ENCODE measurements around the gene MND1. TPM values are rescaled to one million over a fixed set of nuclear protein-coding genes. Genes with fewer than 3 reads are reported as not detected.

Gene MND1
- total and polyA plus RNA-seq, 2 of the 8 experiments (the other 6 are each of a cell fraction or from before 2014, with no cell fraction given), result 4.4 to 26.2 TPM

DNA sequence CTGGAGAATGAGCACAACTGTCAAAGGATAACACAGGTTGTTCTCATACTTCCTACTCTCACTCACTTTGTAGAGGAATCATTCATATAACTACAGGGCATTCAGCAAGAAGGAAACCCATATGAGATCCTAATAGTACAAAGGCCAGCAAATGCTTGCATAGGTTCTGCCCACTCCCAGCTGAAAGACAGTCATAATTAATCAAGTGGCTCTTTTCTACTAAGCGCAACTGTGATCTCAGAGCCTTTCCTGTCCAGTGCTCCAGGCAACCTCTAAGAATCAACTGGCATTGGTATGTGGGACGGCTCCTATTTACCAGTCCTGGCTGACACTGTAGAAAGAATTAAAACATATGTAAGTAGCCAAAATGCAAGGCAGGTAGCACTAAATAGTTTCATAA, 18.9 kb upstream of the MND1 start:
- CTCF ChIA-PET (ENCODE audit: partially characterized antibody), result interaction anchor here (0.7 kb wide), 1 partner anchor 9 kb away, joined by 3 read pairs; no protein-coding TSS in a partner anchor
- H3K14ac ChIP-seq (ENCODE audit: insufficient read length), result no peak overlapping the region

More for the DNA sequence above, 18.9 kb upstream of the MND1 start:
- POLR2A ChIA-PET (ENCODE audit: partially characterized antibody), result no interaction called here
- FAIRE-seq (no peak), DNase-seq (ENCODE audit: low read depth in 1 of 2, low spot score in 2 of 2) (no peak)
- Histone ChIP-seq H4K5ac (ENCODE audit: insufficient read length, low read depth, low read length) (no peak overlapping the region), H3K4me1 (replicated peaks in 1 of 4; ENCODE audit: control insufficient read depth in 3 of 4, insufficient read depth in 4 of 4, low read length in 3 of 4) (no peaks in the 10 kb centered on the region), H2AK5ac (ENCODE audit: low read depth, low read length) (no peak overlapping the region), H3K4me3 (ENCODE audit: extremely low read depth in 1 of 4, insufficient read depth in 2 of 4, low read depth in 3 of 4, low read length in 4 of 4) (no peak overlapping the region), H2BK120ac (replicated peaks; ENCODE audit: low read depth, low read length) (no peak overlapping the region), H3K56ac (replicated peaks; ENCODE audit: insufficient read length, low read depth, low read length) (no peak overlapping the region), H2BK15ac (ENCODE audit: low read length) (no peak overlapping the region), H3K9ac (replicated peaks in 1 of 4; ENCODE audit: extremely low read depth in 1 of 4, low read depth in 3 of 4, low read length in 3 of 4) (no peak overlapping the region), H4K8ac (ENCODE audit: extremely low read depth, insufficient read depth, low read length) (no peak overlapping the region), H3K36me3 (ENCODE audit: control insufficient read depth in 2 of 4, insufficient read depth in 4 of 4, low read length in 3 of 4) (peaks cover 0 to 26% (median 7%) of the 10 kb centered on the region in 4 experiments; a peak in 4 of 8 replicates), H3K23me2 (ENCODE audit: low read depth, low read length) (no peaks in the 10 kb centered on the region), H3K4me2 (ENCODE audit: insufficient read depth in 1 of 2, low read depth in 2 of 2, low read length in 2 of 2) (no peak overlapping the region), H3K23ac (ENCODE audit: insufficient read length) (no peak overlapping the region), H2BK12ac (ENCODE audit: low read depth, low read length) (no peak overlapping the region), H3K18ac (ENCODE audit: extremely low read depth, low read length) (no peak overlapping the region), H4K91ac (replicated peaks; ENCODE audit: insufficient read length, low read length) (no peak overlapping the region), H3K79me1 (ENCODE audit: low read depth, low read length) (no peaks in the 10 kb centered on the region), H4K20me1 (replicated peaks in 1 of 2; ENCODE audit: control insufficient read depth in 1 of 2, insufficient read depth in 2 of 2, low read length in 2 of 2) (no peaks in the 10 kb centered on the region), H2AFZ (ENCODE audit: low read length) (no peak overlapping the region), H2BK5ac (ENCODE audit: low read depth, low read length) (no peak overlapping the region), H2BK20ac (ENCODE audit: low read length) (no peak overlapping the region), H3K79me2 (ENCODE audit: control insufficient read depth in 1 of 2, insufficient read depth in 2 of 2, low read length in 2 of 2) (no peaks in the 10 kb centered on the region), H3K27me3 (replicated peaks in 1 of 4; ENCODE audit: control insufficient read depth in 3 of 4, extremely low read depth in 1 of 4, insufficient read depth in 3 of 4, low read length in 3 of 4) (no peaks in the 10 kb centered on the region), H3K27ac (ENCODE audit: low read depth, low read length) (no peak overlapping the region), H3K4ac (replicated peaks; ENCODE audit: insufficient read length, low read depth, low read length) (no peak overlapping the region), H3K9me3 (ENCODE audit: insufficient read depth in 2 of 2, low read depth in 1 of 2, low read length in 1 of 2) (no peaks in the 10 kb centered on the region)
- no peak for TF ChIP-seq RAD21 (IDR thresholded peaks at IDR 0.05 in 1 of 2, conservative IDR thresholded peaks at IDR 0.05 in 1 of 2; ENCODE audit: low read depth in 2 of 2, low read length in 2 of 2)
- TF ChIP-seq NRF1 (IDR thresholded peaks at IDR 0.05; ENCODE audit: low read depth, low read length), result no peak
- TF ChIP-seq TEAD4 (IDR thresholded peaks at IDR 0.05; ENCODE audit: low read depth, low read length), result no peak
- no peak for TF ChIP-seq RBBP5 (IDR thresholded peaks at IDR 0.05; ENCODE audit: borderline replicate concordance, low read depth, low read length)
- TF ChIP-seq SP1 (IDR thresholded peaks at IDR 0.05; ENCODE audit: low read depth, low read length), result no peak
- TF ChIP-seq POLR2AphosphoS5 (IDR thresholded peaks at IDR 0.05; ENCODE audit: low read depth, low read length), result no peak
- WGBS, 2 experiments (ENCODE audit: extremely low coverage in 1 of 2, insufficient coverage in 1 of 2, insufficient read length in 1 of 2, insufficient replicate concordance in 2 of 2, low coverage in 1 of 2, low lambda C conversion rate in 2 of 2, missing lambda C conversion rate in 1 of 2), result 100% methylated on average over 2 of the region's 2 CpGs; no CpG with 5 or more reads in 1 of the 2 experiments

All from H1 (cell line).